Keratinocyte (primary cell): Measurements from ENCODE around the gene CCDC201. TPM values are rescaled to one million over a fixed set of nuclear protein-coding genes. Genes with fewer than 3 reads are reported as not detected.

Experiments used
- DNase-seq: peaks from one replicate; pipeline ENCODE4 v3.0.0-alpha.2; 2011; ENCODE audit warnings: low read depth, missing footprints, low spot score
- FAIRE-seq: peaks from 2 replicates; lab custom pipeline; 2011; peaks lifted over from hg19 to GRCh38; lab: Jason Lieb, UNC
- H2AFZ ChIP-seq: 2 replicates; pipeline ENCODE4 v1.6.0; 2012; ENCODE audit warnings: low read length, control low read depth, inconsistent platforms; ENCODE audit not compliant: control insufficient read depth
- H3K27ac ChIP-seq: 2 replicates; pipeline ENCODE4 v1.5.1; 2011; ENCODE audit warnings: low read length; ENCODE audit not compliant: control insufficient read depth, insufficient read depth
- H3K27me3 ChIP-seq: 3 replicates; pipeline ENCODE4 v1.6.0; 2011; ENCODE audit warnings: low read length; ENCODE audit not compliant: control insufficient read depth, insufficient read depth; ENCODE audit errors: extremely low read depth
- H3K36me3 ChIP-seq, 2 experiments: 2 replicates in 1 of 2; 3 replicates in 1 of 2; pipeline ENCODE4 v1.5.1; 2011; ENCODE audit warnings: low read length in 2 of 2, mild to moderate bottlenecking in 1 of 2; ENCODE audit not compliant: control insufficient read depth in 2 of 2, insufficient read depth in 2 of 2; ENCODE audit errors: extremely low read depth in 1 of 2
- H3K4me1 ChIP-seq: 3 replicates; pipeline ENCODE4 v1.5.1; 2011; ENCODE audit warnings: low read length; ENCODE audit not compliant: control insufficient read depth, insufficient read depth; ENCODE audit errors: extremely low read depth
- H3K4me2 ChIP-seq: 3 replicates; pipeline ENCODE4 v1.6.0; 2011; ENCODE audit warnings: low read depth, low read length; ENCODE audit not compliant: control insufficient read depth, insufficient read depth; ENCODE audit errors: extremely low read depth
- H3K4me3 ChIP-seq, 3 experiments: fragments of 200-600 bp in 1 of 3; sonication (generic) in 1 of 3; 2 replicates in 2 of 3; 3 replicates in 1 of 3; pipeline ENCODE4 v1.5.1; 2011 to 2016; ENCODE audit warnings: low read length in 3 of 3, mild to moderate bottlenecking in 3 of 3, control low read depth in 2 of 3, inconsistent platforms in 1 of 3, low read depth in 1 of 3, mixed read lengths in 1 of 3, mixed run types in 1 of 3, moderate library complexity in 1 of 3; ENCODE audit not compliant: control insufficient read depth in 2 of 3, insufficient read depth in 2 of 3; ENCODE audit errors: extremely low read depth in 1 of 3
- H3K79me2 ChIP-seq: 2 replicates; pipeline ENCODE4 v1.6.0; 2012; ENCODE audit warnings: low read length; ENCODE audit not compliant: control insufficient read depth, insufficient read depth
- H3K9ac ChIP-seq: 3 replicates; pipeline ENCODE4 v1.6.0; 2011; ENCODE audit warnings: low read length; ENCODE audit not compliant: control insufficient read depth, insufficient read depth; ENCODE audit errors: extremely low read depth
- H3K9me1 ChIP-seq: 3 replicates; pipeline ENCODE4 v1.6.0; 2011; ENCODE audit warnings: low read length; ENCODE audit not compliant: control insufficient read depth, insufficient read depth; ENCODE audit errors: extremely low read depth
- H3K9me3 ChIP-seq: 2 replicates; pipeline ENCODE4 v1.5.1; 2012; ENCODE audit warnings: low read depth, low read length; ENCODE audit not compliant: control insufficient read depth
- H4K20me1 ChIP-seq: 3 replicates; pipeline ENCODE4 v1.6.0; 2011; ENCODE audit warnings: low read length; ENCODE audit not compliant: control insufficient read depth, insufficient read depth; ENCODE audit errors: extremely low read depth
- EZH2 ChIP-seq: IDR thresholded peaks from one replicate; pipeline ENCODE4 v1.6.1; 2012; ENCODE audit warnings: inconsistent platforms, mild to moderate bottlenecking, low read length, moderate library complexity
- dilution Hi-C: fragments of 300-500 bp; cut with MboI; formaldehyde crosslinking; loops from one replicate; pipeline ENCODE4 v1.7.0; 2020; ENCODE audit warnings: low sequenced_read_pairs; ENCODE audit not compliant: extremely low pct_ligation_motif_present
- polyA plus RNA-seq, 5 experiments: library from polyadenylated mRNA; depleted of rRNA in 3 of 5; stranded (reverse) in 3 of 5; stranded (forward) in 1 of 5; unstranded in 1 of 5; fragments of >200 nt; gene quantifications; 1 replicate in 1 of 5; 2 replicates in 3 of 5; 3 replicates in 1 of 5; pipeline versions ENCODE4 v1.2.1 to v1.2.3, GENCODE V29; 2011 to 2012; ENCODE audit warnings: missing spikeins in 2 of 5, low read depth in 1 of 5, low replicate concordance in 1 of 5
- TF ChIP-seq, protein P1 (sequence below), 3 experiments: IDR thresholded peaks in 1 of 3; conservative IDR thresholded peaks in 1 of 3; optimal IDR thresholded peaks in 1 of 3; 2 replicates in 2 of 3; 3 replicates in 1 of 3; pipeline versions ENCODE3 to v1.5.1; 2011; ENCODE audit warnings: low read length in 3 of 3, mild to moderate bottlenecking in 3 of 3, moderate library complexity in 2 of 3, control low read depth in 1 of 3, inconsistent platforms in 1 of 3; ENCODE audit not compliant: insufficient read depth in 2 of 3; ENCODE audit errors: extremely low read depth in 1 of 3

CCDC201 gene
- polyA plus RNA-seq, 1 donor (not counting 4 experiments of a cell fraction or from before 2014, with no cell fraction given): not detected

DNA sequence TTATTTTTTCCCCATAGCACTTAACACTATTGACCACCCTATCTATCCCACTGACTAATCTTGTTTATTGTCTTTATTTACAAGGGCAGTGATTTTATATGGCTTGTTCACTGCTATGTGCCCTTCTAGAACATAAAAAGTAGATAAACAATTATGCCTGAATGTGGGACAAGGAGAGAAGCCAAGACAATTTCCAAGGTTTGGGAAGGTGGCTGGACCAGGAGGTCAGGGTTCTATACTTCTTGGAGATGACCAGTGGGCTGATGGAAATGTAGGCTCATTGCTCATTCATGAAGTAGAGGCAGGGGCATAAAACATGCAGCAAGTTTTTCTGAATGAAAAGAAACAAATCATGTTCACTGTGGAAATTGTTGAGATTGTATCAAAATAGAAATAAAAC, 36.7 kb upstream of the CCDC201 start:
- H3K4me1 ChIP-seq: no peaks in the 10 kb centered on the region
- no peaks in the 10 kb centered on the region for H4K20me1 ChIP-seq
- no peaks in the 10 kb centered on the region for H3K9me1 ChIP-seq
- no peak overlapping the region for H3K4me2 ChIP-seq
- no peak overlapping the region for H3K27ac ChIP-seq
- H3K4me3 ChIP-seq: no peak overlapping the region
- no peaks in the 10 kb centered on the region for H3K9me3 ChIP-seq
- no peak for DNase-seq
- H3K36me3 ChIP-seq: no peaks in the 10 kb centered on the region
- H3K27me3 ChIP-seq: no peaks in the 10 kb centered on the region
- no peaks in the 10 kb centered on the region for H3K79me2 ChIP-seq
- H2AFZ ChIP-seq: no peak overlapping the region
- FAIRE-seq: no peak
- H3K9ac ChIP-seq: no peak overlapping the region
- TF ChIP-seq EZH2: no peak
- TF ChIP-seq, protein P1, sequence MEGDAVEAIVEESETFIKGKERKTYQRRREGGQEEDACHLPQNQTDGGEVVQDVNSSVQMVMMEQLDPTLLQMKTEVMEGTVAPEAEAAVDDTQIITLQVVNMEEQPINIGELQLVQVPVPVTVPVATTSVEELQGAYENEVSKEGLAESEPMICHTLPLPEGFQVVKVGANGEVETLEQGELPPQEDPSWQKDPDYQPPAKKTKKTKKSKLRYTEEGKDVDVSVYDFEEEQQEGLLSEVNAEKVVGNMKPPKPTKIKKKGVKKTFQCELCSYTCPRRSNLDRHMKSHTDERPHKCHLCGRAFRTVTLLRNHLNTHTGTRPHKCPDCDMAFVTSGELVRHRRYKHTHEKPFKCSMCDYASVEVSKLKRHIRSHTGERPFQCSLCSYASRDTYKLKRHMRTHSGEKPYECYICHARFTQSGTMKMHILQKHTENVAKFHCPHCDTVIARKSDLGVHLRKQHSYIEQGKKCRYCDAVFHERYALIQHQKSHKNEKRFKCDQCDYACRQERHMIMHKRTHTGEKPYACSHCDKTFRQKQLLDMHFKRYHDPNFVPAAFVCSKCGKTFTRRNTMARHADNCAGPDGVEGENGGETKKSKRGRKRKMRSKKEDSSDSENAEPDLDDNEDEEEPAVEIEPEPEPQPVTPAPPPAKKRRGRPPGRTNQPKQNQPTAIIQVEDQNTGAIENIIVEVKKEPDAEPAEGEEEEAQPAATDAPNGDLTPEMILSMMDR (optimal IDR thresholded peaks at IDR 0.05 in 1 of 3, IDR thresholded peaks at IDR 0.05 in 1 of 3, conservative IDR thresholded peaks at IDR 0.05 in 1 of 3; ENCODE audit: extremely low read depth in 1 of 3, insufficient read depth in 2 of 3, low read length in 3 of 3): no peak
- dilution Hi-C loops: no loop called here

DNA sequence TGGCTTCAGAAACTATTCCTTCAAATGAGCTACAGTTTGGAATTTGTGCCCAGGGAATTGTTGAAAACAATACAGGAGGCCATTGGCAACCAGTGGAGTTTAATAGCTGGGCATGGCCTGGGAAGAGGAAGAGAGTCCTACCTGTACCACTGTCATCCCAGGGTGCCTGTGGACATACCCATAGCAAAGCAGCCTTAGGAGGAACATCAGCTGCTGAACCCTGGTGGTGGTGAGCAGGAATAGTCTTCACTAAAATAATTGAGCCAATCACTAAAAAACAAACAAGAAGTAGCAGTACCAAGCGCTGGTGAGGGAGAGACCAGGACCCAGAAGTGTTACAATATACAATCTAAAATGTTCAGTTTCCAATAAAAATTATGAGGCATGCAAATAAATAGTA, 29.9 kb upstream of the CCDC201 start:
- TF ChIP-seq, protein P1 (optimal IDR thresholded peaks at IDR 0.05 in 1 of 3, IDR thresholded peaks at IDR 0.05 in 1 of 3, conservative IDR thresholded peaks at IDR 0.05 in 1 of 3; ENCODE audit: extremely low read depth in 1 of 3, insufficient read depth in 2 of 3, low read length in 3 of 3): peak in 1 of 3 experiments; percentile 12
- TF ChIP-seq EZH2: no peak
- Histone ChIP-seq H3K4me3 (no peak overlapping the region), H3K27ac (no peak overlapping the region), H3K27me3 (peaks cover 4% of the 10 kb centered on the region), H4K20me1 (no peaks in the 10 kb centered on the region), H3K4me2 (no peak overlapping the region), H3K9ac (no peak overlapping the region), H3K36me3 (no peaks in the 10 kb centered on the region), H2AFZ (no peak overlapping the region), H3K79me2 (no peaks in the 10 kb centered on the region), H3K9me1 (no peaks in the 10 kb centered on the region), H3K4me1 (no peaks in the 10 kb centered on the region), H3K9me3 (no peaks in the 10 kb centered on the region)
- dilution Hi-C loops: no loop called here
- no peak for FAIRE-seq
- no peak for DNase-seq
